Measurements from ENCODE around the gene PREX1. TPM values are rescaled to one million over a fixed set of nuclear protein-coding genes. Genes with fewer than 3 reads are reported as not detected.
A peak's percentile ranks its signal among the peaks of the same experiment; 100 is the strongest.

PREX1 gene
- total and polyA plus RNA-seq, 2 experiments from 2014 or later = 2.4 to 10.3 TPM

DNA sequence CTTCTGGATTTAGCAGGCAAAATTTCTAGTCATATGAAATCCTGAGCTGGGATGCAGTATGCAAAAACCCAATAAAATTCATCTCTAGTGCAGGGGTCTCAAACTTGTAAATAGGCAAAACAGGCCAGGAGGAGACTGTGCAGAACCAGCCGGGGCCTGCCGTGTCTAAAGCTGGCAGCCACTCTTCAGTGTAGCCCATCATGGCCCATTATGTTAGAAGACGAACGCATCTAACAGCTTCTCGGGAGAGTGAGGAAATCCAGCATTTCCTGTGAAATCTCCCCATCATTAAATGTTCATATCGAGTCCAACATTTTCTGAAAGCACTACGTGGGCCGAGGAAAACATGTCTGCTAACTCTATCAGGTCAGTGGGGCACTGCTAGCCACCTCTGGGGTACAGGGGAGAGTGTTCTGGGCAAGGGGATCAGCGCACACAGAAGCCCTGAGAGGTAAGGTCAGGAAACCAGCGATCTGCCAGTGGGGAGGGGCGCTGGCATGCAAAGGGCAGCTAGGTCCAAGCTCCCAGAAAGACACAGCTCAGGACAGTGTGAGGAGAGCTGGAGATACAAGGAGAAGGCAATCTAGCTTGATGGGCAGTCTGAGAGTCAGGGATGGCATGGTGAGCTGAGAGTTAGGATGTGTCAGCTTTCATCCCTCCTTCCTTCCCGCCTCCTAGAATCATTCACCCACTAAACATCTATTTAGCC is 144.2 kb downstream of the PREX1 start:
- DNase-seq (ENCODE audit: low spot score) (no peak), ATAC-seq (no peak)
- Mint-ChIP-seq H3K4me1 (peaks cover 18% of the 10 kb centered on the region), H3K36me3 (ENCODE audit: low read depth) (peaks cover 9% of the 10 kb centered on the region), H3K9me3 (no peaks in the 10 kb centered on the region; the same call in 2 of the 3 replicates), H3K27me3 (ENCODE audit: insufficient read depth, low read depth, poor library complexity) (peaks cover 5% of the 10 kb centered on the region), H3K27ac (peak overlapping the region; percentile 43), H3K4me3 (no peak overlapping the region)
- H3K4me3 ChIP-seq = no peak overlapping the region
- no peaks in the 10 kb centered on the region for H3K9me2 ChIP-seq (ENCODE audit: insufficient read depth)
- no peak overlapping the region for H2AFZ ChIP-seq
- H3F3A ChIP-seq (replicated peaks; ENCODE audit: low read depth) = no peaks in the 10 kb centered on the region
- no peaks in the 10 kb centered on the region for H3K27me3 ChIP-seq (ENCODE audit: insufficient read depth)
- TF ChIP-seq, protein P1, sequence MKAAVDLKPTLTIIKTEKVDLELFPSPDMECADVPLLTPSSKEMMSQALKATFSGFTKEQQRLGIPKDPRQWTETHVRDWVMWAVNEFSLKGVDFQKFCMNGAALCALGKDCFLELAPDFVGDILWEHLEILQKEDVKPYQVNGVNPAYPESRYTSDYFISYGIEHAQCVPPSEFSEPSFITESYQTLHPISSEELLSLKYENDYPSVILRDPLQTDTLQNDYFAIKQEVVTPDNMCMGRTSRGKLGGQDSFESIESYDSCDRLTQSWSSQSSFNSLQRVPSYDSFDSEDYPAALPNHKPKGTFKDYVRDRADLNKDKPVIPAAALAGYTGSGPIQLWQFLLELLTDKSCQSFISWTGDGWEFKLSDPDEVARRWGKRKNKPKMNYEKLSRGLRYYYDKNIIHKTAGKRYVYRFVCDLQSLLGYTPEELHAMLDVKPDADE (IDR thresholded peaks at IDR 0.05) = no peak
- TF ChIP-seq POLR2AphosphoS5 (IDR thresholded peaks at IDR 0.05; ENCODE audit: low read depth) = no peak
- TF ChIP-seq ZNF114 (CRISPR knock-in tag; IDR thresholded peaks at IDR 0.05) = no peak
- TF ChIP-seq, protein P2, sequence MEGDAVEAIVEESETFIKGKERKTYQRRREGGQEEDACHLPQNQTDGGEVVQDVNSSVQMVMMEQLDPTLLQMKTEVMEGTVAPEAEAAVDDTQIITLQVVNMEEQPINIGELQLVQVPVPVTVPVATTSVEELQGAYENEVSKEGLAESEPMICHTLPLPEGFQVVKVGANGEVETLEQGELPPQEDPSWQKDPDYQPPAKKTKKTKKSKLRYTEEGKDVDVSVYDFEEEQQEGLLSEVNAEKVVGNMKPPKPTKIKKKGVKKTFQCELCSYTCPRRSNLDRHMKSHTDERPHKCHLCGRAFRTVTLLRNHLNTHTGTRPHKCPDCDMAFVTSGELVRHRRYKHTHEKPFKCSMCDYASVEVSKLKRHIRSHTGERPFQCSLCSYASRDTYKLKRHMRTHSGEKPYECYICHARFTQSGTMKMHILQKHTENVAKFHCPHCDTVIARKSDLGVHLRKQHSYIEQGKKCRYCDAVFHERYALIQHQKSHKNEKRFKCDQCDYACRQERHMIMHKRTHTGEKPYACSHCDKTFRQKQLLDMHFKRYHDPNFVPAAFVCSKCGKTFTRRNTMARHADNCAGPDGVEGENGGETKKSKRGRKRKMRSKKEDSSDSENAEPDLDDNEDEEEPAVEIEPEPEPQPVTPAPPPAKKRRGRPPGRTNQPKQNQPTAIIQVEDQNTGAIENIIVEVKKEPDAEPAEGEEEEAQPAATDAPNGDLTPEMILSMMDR (conservative IDR thresholded peaks at IDR 0.05; ENCODE audit: low read depth in 2 of 2) = no peak
- TF ChIP-seq, protein P3, sequence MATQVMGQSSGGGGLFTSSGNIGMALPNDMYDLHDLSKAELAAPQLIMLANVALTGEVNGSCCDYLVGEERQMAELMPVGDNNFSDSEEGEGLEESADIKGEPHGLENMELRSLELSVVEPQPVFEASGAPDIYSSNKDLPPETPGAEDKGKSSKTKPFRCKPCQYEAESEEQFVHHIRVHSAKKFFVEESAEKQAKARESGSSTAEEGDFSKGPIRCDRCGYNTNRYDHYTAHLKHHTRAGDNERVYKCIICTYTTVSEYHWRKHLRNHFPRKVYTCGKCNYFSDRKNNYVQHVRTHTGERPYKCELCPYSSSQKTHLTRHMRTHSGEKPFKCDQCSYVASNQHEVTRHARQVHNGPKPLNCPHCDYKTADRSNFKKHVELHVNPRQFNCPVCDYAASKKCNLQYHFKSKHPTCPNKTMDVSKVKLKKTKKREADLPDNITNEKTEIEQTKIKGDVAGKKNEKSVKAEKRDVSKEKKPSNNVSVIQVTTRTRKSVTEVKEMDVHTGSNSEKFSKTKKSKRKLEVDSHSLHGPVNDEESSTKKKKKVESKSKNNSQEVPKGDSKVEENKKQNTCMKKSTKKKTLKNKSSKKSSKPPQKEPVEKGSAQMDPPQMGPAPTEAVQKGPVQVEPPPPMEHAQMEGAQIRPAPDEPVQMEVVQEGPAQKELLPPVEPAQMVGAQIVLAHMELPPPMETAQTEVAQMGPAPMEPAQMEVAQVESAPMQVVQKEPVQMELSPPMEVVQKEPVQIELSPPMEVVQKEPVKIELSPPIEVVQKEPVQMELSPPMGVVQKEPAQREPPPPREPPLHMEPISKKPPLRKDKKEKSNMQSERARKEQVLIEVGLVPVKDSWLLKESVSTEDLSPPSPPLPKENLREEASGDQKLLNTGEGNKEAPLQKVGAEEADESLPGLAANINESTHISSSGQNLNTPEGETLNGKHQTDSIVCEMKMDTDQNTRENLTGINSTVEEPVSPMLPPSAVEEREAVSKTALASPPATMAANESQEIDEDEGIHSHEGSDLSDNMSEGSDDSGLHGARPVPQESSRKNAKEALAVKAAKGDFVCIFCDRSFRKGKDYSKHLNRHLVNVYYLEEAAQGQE (IDR thresholded peaks at IDR 0.05; ENCODE audit: unreplicated experiment) = no peak
- TF ChIP-seq JUNB (IDR thresholded peaks at IDR 0.05; ENCODE audit: unreplicated experiment) = no peak
- TF ChIP-seq STAT1 (IDR thresholded peaks at IDR 0.05; ENCODE audit: unreplicated experiment) = no peak
- TF ChIP-seq EZH2phosphoT487 (IDR thresholded peaks at IDR 0.05; ENCODE audit: unreplicated experiment) = no peak
- TF ChIP-seq EZH2 (IDR thresholded peaks at IDR 0.05; ENCODE audit: low read depth, unreplicated experiment) = no peak
- no peak for TF ChIP-seq ZNF331 (CRISPR knock-in tag; IDR thresholded peaks at IDR 0.05; ENCODE audit: low read depth)
- no peak for TF ChIP-seq NANOG (IDR thresholded peaks at IDR 0.05; ENCODE audit: borderline replicate concordance)
- no peak for TF ChIP-seq CREB1 (CRISPR knock-in tag; IDR thresholded peaks at IDR 0.05; ENCODE audit: low read depth)
- TF ChIP-seq, protein P4, sequence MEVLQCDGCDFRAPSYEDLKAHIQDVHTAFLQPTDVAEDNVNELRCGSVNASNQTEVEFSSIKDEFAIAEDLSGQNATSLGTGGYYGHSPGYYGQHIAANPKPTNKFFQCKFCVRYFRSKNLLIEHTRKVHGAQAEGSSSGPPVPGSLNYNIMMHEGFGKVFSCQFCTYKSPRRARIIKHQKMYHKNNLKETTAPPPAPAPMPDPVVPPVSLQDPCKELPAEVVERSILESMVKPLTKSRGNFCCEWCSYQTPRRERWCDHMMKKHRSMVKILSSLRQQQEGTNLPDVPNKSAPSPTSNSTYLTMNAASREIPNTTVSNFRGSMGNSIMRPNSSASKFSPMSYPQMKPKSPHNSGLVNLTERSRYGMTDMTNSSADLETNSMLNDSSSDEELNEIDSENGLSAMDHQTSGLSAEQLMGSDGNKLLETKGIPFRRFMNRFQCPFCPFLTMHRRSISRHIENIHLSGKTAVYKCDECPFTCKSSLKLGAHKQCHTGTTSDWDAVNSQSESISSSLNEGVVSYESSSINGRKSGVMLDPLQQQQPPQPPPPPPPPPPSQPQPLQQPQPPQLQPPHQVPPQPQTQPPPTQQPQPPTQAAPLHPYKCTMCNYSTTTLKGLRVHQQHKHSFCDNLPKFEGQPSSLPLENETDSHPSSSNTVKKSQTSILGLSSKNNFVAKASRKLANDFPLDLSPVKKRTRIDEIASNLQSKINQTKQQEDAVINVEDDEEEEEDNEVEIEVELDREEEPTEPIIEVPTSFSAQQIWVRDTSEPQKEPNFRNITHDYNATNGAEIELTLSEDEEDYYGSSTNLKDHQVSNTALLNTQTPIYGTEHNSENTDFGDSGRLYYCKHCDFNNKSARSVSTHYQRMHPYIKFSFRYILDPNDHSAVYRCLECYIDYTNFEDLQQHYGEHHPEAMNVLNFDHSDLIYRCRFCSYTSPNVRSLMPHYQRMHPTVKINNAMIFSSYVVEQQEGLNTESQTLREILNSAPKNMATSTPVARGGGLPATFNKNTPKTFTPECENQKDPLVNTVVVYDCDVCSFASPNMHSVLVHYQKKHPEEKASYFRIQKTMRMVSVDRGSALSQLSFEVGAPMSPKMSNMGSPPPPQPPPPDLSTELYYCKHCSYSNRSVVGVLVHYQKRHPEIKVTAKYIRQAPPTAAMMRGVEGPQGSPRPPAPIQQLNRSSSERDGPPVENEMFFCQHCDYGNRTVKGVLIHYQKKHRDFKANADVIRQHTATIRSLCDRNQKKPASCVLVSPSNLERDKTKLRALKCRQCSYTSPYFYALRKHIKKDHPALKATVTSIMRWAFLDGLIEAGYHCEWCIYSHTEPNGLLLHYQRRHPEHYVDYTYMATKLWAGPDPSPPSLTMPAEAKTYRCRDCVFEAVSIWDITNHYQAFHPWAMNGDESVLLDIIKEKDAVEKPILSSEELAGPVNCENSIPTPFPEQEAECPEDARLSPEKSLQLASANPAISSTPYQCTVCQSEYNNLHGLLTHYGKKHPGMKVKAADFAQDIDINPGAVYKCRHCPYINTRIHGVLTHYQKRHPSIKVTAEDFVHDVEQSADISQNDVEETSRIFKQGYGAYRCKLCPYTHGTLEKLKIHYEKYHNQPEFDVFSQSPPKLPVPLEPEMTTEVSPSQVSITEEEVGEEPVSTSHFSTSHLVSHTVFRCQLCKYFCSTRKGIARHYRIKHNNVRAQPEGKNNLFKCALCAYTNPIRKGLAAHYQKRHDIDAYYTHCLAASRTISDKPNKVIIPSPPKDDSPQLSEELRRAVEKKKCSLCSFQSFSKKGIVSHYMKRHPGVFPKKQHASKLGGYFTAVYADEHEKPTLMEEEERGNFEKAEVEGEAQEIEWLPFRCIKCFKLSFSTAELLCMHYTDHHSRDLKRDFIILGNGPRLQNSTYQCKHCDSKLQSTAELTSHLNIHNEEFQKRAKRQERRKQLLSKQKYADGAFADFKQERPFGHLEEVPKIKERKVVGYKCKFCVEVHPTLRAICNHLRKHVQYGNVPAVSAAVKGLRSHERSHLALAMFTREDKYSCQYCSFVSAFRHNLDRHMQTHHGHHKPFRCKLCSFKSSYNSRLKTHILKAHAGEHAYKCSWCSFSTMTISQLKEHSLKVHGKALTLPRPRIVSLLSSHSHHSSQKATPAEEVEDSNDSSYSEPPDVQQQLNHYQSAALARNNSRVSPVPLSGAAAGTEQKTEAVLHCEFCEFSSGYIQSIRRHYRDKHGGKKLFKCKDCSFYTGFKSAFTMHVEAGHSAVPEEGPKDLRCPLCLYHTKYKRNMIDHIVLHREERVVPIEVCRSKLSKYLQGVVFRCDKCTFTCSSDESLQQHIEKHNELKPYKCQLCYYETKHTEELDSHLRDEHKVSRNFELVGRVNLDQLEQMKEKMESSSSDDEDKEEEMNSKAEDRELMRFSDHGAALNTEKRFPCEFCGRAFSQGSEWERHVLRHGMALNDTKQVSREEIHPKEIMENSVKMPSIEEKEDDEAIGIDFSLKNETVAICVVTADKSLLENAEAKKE (CRISPR knock-in tag; IDR thresholded peaks at IDR 0.05) = no peak
- no peaks in the 10 kb centered on the region for H3K36me3 ChIP-seq (ENCODE audit: insufficient read depth)
- no peak overlapping the region for H3K4me2 ChIP-seq
- H3K79me2 ChIP-seq (replicated peaks; ENCODE audit: insufficient read depth) = no peaks in the 10 kb centered on the region
- no peaks in the 10 kb centered on the region for H4K20me1 ChIP-seq (replicated peaks; ENCODE audit: insufficient read depth)
- H3K4me1 ChIP-seq (ENCODE audit: insufficient read depth) = peaks cover 17% of the 10 kb centered on the region
- H3K27ac ChIP-seq (ENCODE audit: low read depth) = no peak overlapping the region
